CD4-positive, alpha-beta memory T cell (primary cell): ENCODE data around the gene SPATA12. TPM values are rescaled to one million over a fixed set of nuclear protein-coding genes. Genes with fewer than 3 reads are reported as not detected.
A peak's percentile ranks its signal among the peaks of the same experiment; 100 is the strongest.

Experiments
- CTCF ChIA-PET: fragments of 350-600 bp; sonication (Branson Sonifier 250); formaldehyde crosslinking; loops from one replicate; lab custom pipeline; 2021; ENCODE audit warnings: inconsistent platforms; ENCODE audit not compliant: partially characterized antibody; lab: Charles Lee
- POLR2A ChIA-PET: fragments of 350-600 bp; sonication (Branson Sonifier 250); formaldehyde crosslinking; loops from one replicate; lab custom pipeline; 2021; ENCODE audit not compliant: partially characterized antibody; lab: Charles Lee
- DNase-seq, 5 donors: peaks; one replicate each; pipeline versions ENCODE4 v3.0.0 to v3.0.0-alpha.2; 2020 to 2022; ENCODE audit warnings: mixed read lengths in 1 of 5
- H3K27ac ChIP-seq: one replicate; pipeline ENCODE4 v1.7.0; 2013; ENCODE audit warnings: low read depth, low read length
- H3K27me3 ChIP-seq: 2 replicates; pipeline ENCODE4 v1.7.0; 2013; ENCODE audit warnings: mild to moderate bottlenecking, low read length, moderate library complexity; ENCODE audit not compliant: insufficient read depth
- H3K36me3 ChIP-seq: 2 replicates; pipeline ENCODE4 v1.7.0; 2013; ENCODE audit warnings: mild to moderate bottlenecking, low read length, moderate library complexity; ENCODE audit not compliant: insufficient read depth
- H3K4me1 ChIP-seq: 2 replicates; pipeline ENCODE4 v1.7.0; 2013; ENCODE audit warnings: mild to moderate bottlenecking, low read length, moderate library complexity; ENCODE audit not compliant: insufficient read depth
- H3K4me3 ChIP-seq, 2 donors: one replicate each; pipeline ENCODE4 v1.7.0; 2013; ENCODE audit warnings: low read length in 2 of 2, mild to moderate bottlenecking in 1 of 2
- H3K9me3 ChIP-seq, 2 donors: one replicate each; pipeline ENCODE4 v1.7.0; 2013; ENCODE audit warnings: low read length in 2 of 2, control low read depth in 1 of 2; ENCODE audit not compliant: control insufficient read depth in 1 of 2
- H3K27ac Mint-ChIP-seq, 7 donors: one replicate each; pipeline ENCODE4 v1.8.0; 2020 to 2021; ENCODE audit warnings: mixed read lengths in 7 of 7, mild to moderate bottlenecking in 6 of 7, inconsistent platforms in 3 of 7, moderate library complexity in 3 of 7
- H3K27me3 Mint-ChIP-seq, 2 donors: one replicate each; pipeline ENCODE4 v1.8.0; 2020 to 2021; ENCODE audit warnings: mixed read lengths in 2 of 2
- H3K36me3 Mint-ChIP-seq, 2 donors: one replicate each; pipeline ENCODE4 v1.8.0; 2020 to 2021; ENCODE audit warnings: mixed read lengths in 2 of 2, inconsistent platforms in 1 of 2, mild to moderate bottlenecking in 1 of 2
- H3K4me1 Mint-ChIP-seq, 4 donors: one replicate each; pipeline ENCODE4 v1.8.0; 2020 to 2021; ENCODE audit warnings: mixed read lengths in 4 of 4, mild to moderate bottlenecking in 1 of 4
- H3K4me3 Mint-ChIP-seq, 8 donors: one replicate each; pipeline ENCODE4 v1.8.0; 2020 to 2021; ENCODE audit warnings: mixed read lengths in 8 of 8, mild to moderate bottlenecking in 7 of 8, moderate library complexity in 6 of 8, inconsistent platforms in 3 of 8
- H3K9me3 Mint-ChIP-seq, 8 donors: one replicate each; pipeline ENCODE4 v1.8.0; 2020 to 2021; ENCODE audit warnings: mixed read lengths in 8 of 8, mild to moderate bottlenecking in 5 of 8, inconsistent platforms in 3 of 8, moderate library complexity in 1 of 8
- intact Hi-C: fragments of 100-400 bp; cut with micrococcal nuclease; formaldehyde crosslinking; loops from one replicate; pipeline ENCODE4 v1.15.1; 2023
- polyA plus RNA-seq, 2 donors: library from polyadenylated mRNA; unstranded; fragments of 300-500 nt; fragmentation: Illumina TruSeq; gene quantifications; one replicate each; pipeline ENCODE4 v1.2.3, GENCODE V29; 2021
- total RNA-seq, 2 experiments: library from RNA; stranded (reverse); gene quantifications; one replicate each; pipeline ENCODE4 v1.2.3, GENCODE V29; 2021

SPATA12 gene
- total and polyA plus RNA-seq, 4 experiments from 2014 or later, result not detected

DNA sequence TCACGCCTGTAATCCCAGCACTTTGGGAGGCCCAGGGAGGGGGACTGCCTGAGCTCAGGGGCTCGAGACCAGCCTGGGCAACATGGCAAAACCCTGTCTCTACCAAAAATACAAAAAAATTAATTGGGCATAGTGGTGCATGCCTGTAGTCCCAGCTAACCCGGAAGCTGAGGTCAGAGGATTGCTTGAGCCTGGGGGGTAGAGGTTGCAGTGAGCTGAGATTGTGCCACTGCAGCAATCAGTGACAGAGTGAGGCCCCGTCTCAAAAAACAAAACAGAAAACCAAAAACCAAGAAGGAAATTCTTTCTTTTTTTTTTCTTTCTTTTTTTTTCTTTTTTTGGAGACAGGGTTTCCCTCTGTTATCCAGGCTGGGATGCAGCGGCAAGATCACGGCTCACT is 3.5 kb downstream of the SPATA12 start:
- H3K9me3 ChIP-seq, result no peaks in the 10 kb centered on the region
- H3K4me3 ChIP-seq, result no peak overlapping the region
- Mint-ChIP-seq H3K27me3 (peaks cover 3 to 11% of the 10 kb centered on the region in 2 donors), H3K9me3 (no peaks in the 10 kb centered on the region), H3K4me3 (no peak overlapping the region), H3K4me1 (no peaks in the 10 kb centered on the region), H3K27ac (no peak overlapping the region), H3K36me3 (no peaks in the 10 kb centered on the region)
- ChIA-PET POLR2A (no interaction called here), CTCF (no interaction called here)
- H3K36me3 ChIP-seq, result no peaks in the 10 kb centered on the region
- no peaks in the 10 kb centered on the region for H3K4me1 ChIP-seq
- DNase-seq, result no peak
- intact Hi-C loops, result no loop called here
- no peak overlapping the region for H3K27ac ChIP-seq
- no peaks in the 10 kb centered on the region for H3K27me3 ChIP-seq

DNA sequence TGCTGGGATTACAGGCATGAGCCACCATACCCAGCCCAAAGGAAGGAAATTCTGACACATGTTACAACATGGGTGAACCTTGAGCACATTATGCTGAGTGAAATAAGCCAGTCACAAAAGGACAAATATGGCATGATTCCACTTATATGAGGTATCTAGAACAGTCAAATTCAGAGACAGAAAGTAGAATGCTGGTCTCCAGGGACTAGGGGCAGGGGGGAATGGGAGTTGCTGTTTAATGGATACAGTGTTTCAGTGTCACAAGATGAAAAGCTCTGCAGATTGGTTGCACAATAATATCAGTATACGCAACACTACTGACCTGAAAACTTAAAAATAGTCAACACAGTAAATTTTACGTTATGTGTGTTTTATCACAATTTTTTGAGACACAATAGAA is 4.1 kb downstream of the SPATA12 start:
- H3K36me3 ChIP-seq, result no peaks in the 10 kb centered on the region
- no peak overlapping the region for H3K27ac ChIP-seq
- no peaks in the 10 kb centered on the region for H3K4me1 ChIP-seq
- no peaks in the 10 kb centered on the region for H3K9me3 ChIP-seq
- intact Hi-C loops, result no loop called here
- no peaks in the 10 kb centered on the region for H3K27me3 ChIP-seq
- no peaks in the 10 kb centered on the region for H3K4me1 Mint-ChIP-seq
- CTCF ChIA-PET, result no interaction called here
- DNase-seq, result no peak
- H3K4me3 Mint-ChIP-seq, result no peak overlapping the region
- peaks cover 3 to 11% of the 10 kb centered on the region in 2 donors for H3K27me3 Mint-ChIP-seq
- no peak overlapping the region for H3K4me3 ChIP-seq
- POLR2A ChIA-PET, result no interaction called here
- no peak overlapping the region for H3K27ac Mint-ChIP-seq
- no peaks in the 10 kb centered on the region for H3K36me3 Mint-ChIP-seq
- H3K9me3 Mint-ChIP-seq, result no peaks in the 10 kb centered on the region

DNA sequence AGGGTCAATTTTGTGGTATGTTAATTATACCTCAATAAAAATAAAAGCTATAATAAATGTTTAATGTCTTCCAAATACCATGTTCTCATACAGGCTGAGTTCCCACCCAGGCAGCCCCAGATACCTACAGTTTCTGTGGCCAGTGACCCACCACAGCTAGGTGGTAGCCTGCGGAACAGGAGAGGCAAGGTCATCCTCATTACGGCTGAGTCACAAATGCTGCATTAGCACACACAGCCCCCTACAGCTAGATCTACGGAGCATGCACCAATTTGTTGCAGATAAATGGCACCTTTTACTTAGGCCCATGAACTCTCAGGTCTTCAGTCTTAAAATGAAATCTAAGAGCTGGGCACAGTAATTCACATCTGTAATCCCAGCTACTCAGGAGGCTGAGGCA is 5.1 kb downstream of the SPATA12 start:
- Histone ChIP-seq H3K4me1 (no peaks in the 10 kb centered on the region), H3K4me3 (no peak overlapping the region), H3K27ac (no peak overlapping the region), H3K27me3 (no peaks in the 10 kb centered on the region), H3K9me3 (no peaks in the 10 kb centered on the region), H3K36me3 (no peaks in the 10 kb centered on the region)
- Mint-ChIP-seq H3K36me3 (no peaks in the 10 kb centered on the region), H3K4me1 (no peaks in the 10 kb centered on the region), H3K9me3 (peaks cover 0 to 4% (median 0%) of the 10 kb centered on the region in 8 donors), H3K27me3 (peaks cover 9 to 16% of the 10 kb centered on the region in 2 donors), H3K4me3 (no peak overlapping the region), H3K27ac (no peak overlapping the region)
- no peak for DNase-seq
- ChIA-PET CTCF (no interaction called here), POLR2A (no interaction called here)
- intact Hi-C loops, result no loop called here

DNA sequence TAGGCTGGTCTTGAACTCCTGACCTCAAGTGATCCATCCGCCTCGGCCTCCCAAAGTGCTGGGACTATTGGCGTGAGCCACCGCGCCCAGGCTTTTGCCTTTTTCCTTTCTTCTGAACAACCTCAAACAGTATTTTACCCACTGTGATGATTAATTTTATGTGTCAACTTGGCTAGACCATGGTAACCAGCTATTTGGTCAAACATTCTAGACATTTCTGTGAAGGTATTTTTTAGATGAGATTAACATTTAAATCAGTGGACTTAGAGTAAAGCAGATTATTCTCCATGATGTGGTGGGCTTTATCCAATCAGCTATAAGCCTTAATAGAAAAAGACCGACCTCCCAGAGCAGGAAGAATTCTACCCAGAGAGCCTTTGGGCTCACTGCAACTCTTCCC is 6.0 kb downstream of the SPATA12 start:
- Mint-ChIP-seq H3K4me1 (no peaks in the 10 kb centered on the region), H3K27me3 (peaks cover 11 to 18% of the 10 kb centered on the region in 2 donors), H3K4me3 (no peak overlapping the region), H3K9me3 (peaks cover 0 to 4% (median 0%) of the 10 kb centered on the region in 8 donors), H3K27ac (no peak overlapping the region), H3K36me3 (no peaks in the 10 kb centered on the region)
- Histone ChIP-seq H3K36me3 (no peaks in the 10 kb centered on the region), H3K27ac (no peak overlapping the region), H3K27me3 (no peaks in the 10 kb centered on the region), H3K4me3 (no peak overlapping the region), H3K9me3 (no peaks in the 10 kb centered on the region), H3K4me1 (no peaks in the 10 kb centered on the region)
- ChIA-PET POLR2A (no interaction called here), CTCF (no interaction called here)
- DNase-seq, result no peak
- intact Hi-C loops, result no loop called here

DNA sequence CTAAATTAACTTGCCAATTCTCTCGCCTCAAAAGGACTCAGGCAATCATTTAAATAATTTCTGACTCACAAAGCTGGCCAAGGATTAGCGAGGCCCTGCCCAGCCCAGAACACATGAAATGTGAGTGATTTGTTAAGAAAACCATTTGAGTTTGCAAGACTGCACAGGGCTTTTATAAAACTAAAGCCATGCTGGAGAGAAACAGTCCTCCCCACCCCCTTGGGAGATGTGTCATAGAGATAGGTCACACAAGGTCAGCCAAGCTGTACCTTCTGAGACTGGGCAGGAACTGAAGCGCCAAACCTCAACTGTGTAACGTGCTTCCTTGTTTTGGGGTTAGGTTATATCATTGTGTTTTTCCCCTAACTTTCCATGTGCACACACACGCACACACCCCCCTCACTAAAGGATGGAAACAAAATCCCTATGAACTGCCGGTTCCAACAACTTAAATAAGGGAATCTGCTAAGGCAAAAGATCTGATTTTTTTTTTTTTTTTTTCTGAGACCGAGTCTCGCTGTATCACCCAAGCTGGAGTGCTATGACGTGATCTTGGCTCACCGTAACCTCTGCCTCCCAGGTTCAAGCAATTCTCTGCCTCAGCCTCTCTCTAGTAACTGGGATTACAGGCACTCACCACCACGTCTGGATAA is 8.1 kb downstream of the SPATA12 start:
- peaks cover 18 to 19% of the 10 kb centered on the region in 2 donors for H3K27me3 Mint-ChIP-seq
- no peaks in the 10 kb centered on the region for H3K36me3 Mint-ChIP-seq
- no peak overlapping the region for H3K4me3 Mint-ChIP-seq
- peaks cover 0 to 4% (median 0%) of the 10 kb centered on the region in 8 donors for H3K9me3 Mint-ChIP-seq
- Histone ChIP-seq H3K27ac (no peak overlapping the region), H3K27me3 (no peaks in the 10 kb centered on the region), H3K36me3 (no peaks in the 10 kb centered on the region), H3K4me1 (no peaks in the 10 kb centered on the region), H3K4me3 (no peak overlapping the region), H3K9me3 (no peaks in the 10 kb centered on the region)
- no peak for DNase-seq
- intact Hi-C loops, result no loop called here
- no peak overlapping the region for H3K27ac Mint-ChIP-seq
- H3K4me1 Mint-ChIP-seq, result no peaks in the 10 kb centered on the region
- ChIA-PET POLR2A (no interaction called here), CTCF (no interaction called here)

DNA sequence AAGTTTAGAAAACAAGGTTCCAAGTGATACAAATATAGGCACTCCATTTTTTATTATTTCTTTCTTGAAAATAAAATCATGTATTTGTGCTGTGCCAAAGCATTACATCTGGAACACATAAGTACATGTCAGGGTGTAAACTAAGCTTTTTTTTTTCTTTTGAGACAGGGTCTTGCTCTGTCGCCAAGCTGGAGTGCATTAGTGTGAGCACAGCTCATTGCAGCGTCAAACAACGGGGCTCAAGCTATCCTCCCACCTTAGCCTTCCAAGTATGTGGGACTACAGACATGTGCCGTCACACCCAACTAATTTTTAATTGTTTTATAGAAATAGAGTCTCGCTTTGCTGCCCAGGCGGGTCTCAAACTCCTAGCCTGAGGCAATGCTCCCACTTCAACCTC is 9.0 kb downstream of the SPATA12 start:
- intact Hi-C loops, result no loop called here
- no peak for DNase-seq
- H3K27me3 ChIP-seq, result no peaks in the 10 kb centered on the region
- CTCF ChIA-PET, result no interaction called here
- H3K9me3 ChIP-seq, result no peaks in the 10 kb centered on the region
- Mint-ChIP-seq H3K27me3 (peaks cover 22 to 28% of the 10 kb centered on the region in 2 donors), H3K4me1 (no peaks in the 10 kb centered on the region), H3K4me3 (no peak overlapping the region), H3K9me3 (peaks cover 0 to 4% (median 0%) of the 10 kb centered on the region in 8 donors), H3K27ac (peak overlapping the region in 1 of 7 donors; percentile 60), H3K36me3 (no peaks in the 10 kb centered on the region)
- H3K27ac ChIP-seq, result no peak overlapping the region
- H3K4me3 ChIP-seq, result no peak overlapping the region
- POLR2A ChIA-PET, result no interaction called here
- no peaks in the 10 kb centered on the region for H3K36me3 ChIP-seq
- H3K4me1 ChIP-seq, result no peaks in the 10 kb centered on the region

- peak overlapping the region in 1 of 7 donors; percentile 21 for H3K27ac Mint-ChIP-seq
- H3K9me3 Mint-ChIP-seq, result peaks cover 0 to 4% (median 0%) of the 10 kb centered on the region in 8 donors
- H3K27ac ChIP-seq, result no peak overlapping the region
- no peak overlapping the region for H3K4me3 ChIP-seq
- intact Hi-C loops, result no loop called here
- peaks cover 7% of the 10 kb centered on the region for H3K4me1 ChIP-seq
- H3K4me3 Mint-ChIP-seq, result no peak overlapping the region
- no peaks in the 10 kb centered on the region for H3K9me3 ChIP-seq
- H3K36me3 Mint-ChIP-seq, result peaks cover 0 to 3% of the 10 kb centered on the region in 2 donors
- ChIA-PET POLR2A (no interaction called here), CTCF (no interaction called here)
- peaks cover 3 to 14% (median 8%) of the 10 kb centered on the region in 4 donors for H3K4me1 Mint-ChIP-seq
- H3K27me3 Mint-ChIP-seq, result peaks cover 45 to 51% of the 10 kb centered on the region in 2 donors
- no peak for DNase-seq
- peaks cover 24% of the 10 kb centered on the region for H3K27me3 ChIP-seq
- H3K36me3 ChIP-seq, result no peaks in the 10 kb centered on the region
Observed at GRCh38 chr3:57073628-57074027, 13.2 kb downstream of the SPATA12 start.
